Measurements from ENCODE around the gene PPP6C.
A peak's percentile ranks its signal among the peaks of the same experiment; 100 is the strongest.
"Not testable (repeated sequence)": the region's sequence is repeated elsewhere in the genome, so short reads cannot be mapped to it uniquely, and the experiment has no call there.

PPP6C gene

DNA sequence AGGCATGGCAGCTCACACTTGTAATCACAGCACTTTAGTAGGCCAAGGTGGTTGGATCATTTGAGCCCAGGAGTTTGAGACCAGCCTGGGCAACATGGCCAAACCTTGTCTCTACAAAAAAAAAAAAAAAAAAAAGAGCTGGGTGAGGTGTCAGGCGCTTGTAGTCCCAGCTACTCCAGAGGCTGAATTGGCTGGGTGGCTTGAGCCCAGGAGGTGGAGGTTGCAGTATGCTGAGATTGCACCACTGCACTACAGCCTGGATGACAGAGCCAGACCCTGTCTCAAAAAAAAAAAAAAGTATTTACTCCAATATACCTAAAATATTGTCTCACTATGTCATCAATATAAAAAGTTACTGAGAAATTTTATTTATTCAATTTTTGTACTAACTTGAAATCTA, 49.0 kb downstream of the PPP6C start:
- no peaks in the 10 kb centered on the region for H3K9me3 ChIP-seq (ENCODE audit: control insufficient read depth, low read length)
- no peaks in the 10 kb centered on the region for H3K4me1 ChIP-seq (ENCODE audit: control insufficient read depth, insufficient read depth, low read length, poor library complexity, severe bottlenecking)
- H3K27ac ChIP-seq (ENCODE audit: low read depth, low read length, severe bottlenecking): no peak overlapping the region
- 100% methylated on average over 1 of the region's 1 CpG; no CpG with 5 or more reads in 1 of the 2 experiments for WGBS, 2 experiments (ENCODE audit: insufficient coverage in 2 of 2)
- peaks cover 16% of the 10 kb centered on the region for H3K36me3 ChIP-seq (ENCODE audit: control insufficient read depth, insufficient read depth, low read length)
- H3K4me3 ChIP-seq (ENCODE audit: extremely low read depth, insufficient read depth, low read length, poor library complexity, severe bottlenecking): no peak overlapping the region

DNA sequence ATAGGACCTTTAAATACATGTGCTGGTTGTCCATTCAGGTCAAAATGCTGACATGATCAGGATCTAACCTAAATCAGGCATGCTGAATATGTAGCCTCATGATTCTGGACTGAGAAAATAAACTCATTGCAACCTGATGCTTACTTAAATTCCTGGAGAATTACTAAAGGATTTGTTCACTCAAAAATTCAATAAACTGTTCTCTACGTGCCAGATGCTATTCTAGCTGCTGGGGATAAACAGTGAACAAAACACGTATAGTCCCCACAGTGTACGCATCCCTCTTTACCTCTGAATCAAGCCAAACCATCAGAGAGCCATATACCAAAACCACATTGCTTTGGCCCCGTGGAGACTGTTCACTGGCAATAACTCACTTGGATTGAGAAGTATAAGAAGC, 52.4 kb downstream of the PPP6C start:
- Histone ChIP-seq H3K27ac (ENCODE audit: low read depth, low read length, severe bottlenecking) (no peak overlapping the region), H3K4me3 (ENCODE audit: extremely low read depth, insufficient read depth, low read length, poor library complexity, severe bottlenecking) (no peak overlapping the region), H3K36me3 (ENCODE audit: control insufficient read depth, insufficient read depth, low read length) (peaks cover 16% of the 10 kb centered on the region), H3K9me3 (ENCODE audit: control insufficient read depth, low read length) (no peaks in the 10 kb centered on the region), H3K4me1 (ENCODE audit: control insufficient read depth, insufficient read depth, low read length, poor library complexity, severe bottlenecking) (no peaks in the 10 kb centered on the region)
- 89 to 97% methylated on average over 3 of the region's 4 CpGs for WGBS, 2 experiments (ENCODE audit: insufficient coverage in 2 of 2)

DNA sequence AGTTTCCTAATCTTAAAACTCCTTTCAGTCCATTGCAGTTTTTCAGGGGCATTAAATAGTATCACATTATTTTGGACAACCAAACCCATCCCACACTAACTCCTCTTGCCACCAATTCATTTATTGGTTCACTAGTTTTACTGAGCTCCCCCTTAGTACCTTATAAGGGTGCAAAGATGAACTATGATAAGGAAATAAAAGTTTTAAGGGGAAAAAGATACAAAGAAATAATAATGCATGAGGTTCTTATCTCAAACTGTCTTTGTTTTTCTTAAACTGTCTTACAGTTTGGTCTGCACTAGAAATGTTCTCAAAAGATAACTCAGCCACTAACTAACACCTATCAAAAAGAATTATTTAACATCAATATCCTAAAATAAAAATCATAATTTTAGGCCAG, 54.6 kb downstream of the PPP6C start:
- H3K27ac ChIP-seq (ENCODE audit: low read depth, low read length, severe bottlenecking): no peak overlapping the region
- no peak overlapping the region for H3K4me3 ChIP-seq (ENCODE audit: extremely low read depth, insufficient read depth, low read length, poor library complexity, severe bottlenecking)
- H3K36me3 ChIP-seq (ENCODE audit: control insufficient read depth, insufficient read depth, low read length): peaks cover 12% of the 10 kb centered on the region
- no peaks in the 10 kb centered on the region for H3K9me3 ChIP-seq (ENCODE audit: control insufficient read depth, low read length)
- no peaks in the 10 kb centered on the region for H3K4me1 ChIP-seq (ENCODE audit: control insufficient read depth, insufficient read depth, low read length, poor library complexity, severe bottlenecking)

DNA sequence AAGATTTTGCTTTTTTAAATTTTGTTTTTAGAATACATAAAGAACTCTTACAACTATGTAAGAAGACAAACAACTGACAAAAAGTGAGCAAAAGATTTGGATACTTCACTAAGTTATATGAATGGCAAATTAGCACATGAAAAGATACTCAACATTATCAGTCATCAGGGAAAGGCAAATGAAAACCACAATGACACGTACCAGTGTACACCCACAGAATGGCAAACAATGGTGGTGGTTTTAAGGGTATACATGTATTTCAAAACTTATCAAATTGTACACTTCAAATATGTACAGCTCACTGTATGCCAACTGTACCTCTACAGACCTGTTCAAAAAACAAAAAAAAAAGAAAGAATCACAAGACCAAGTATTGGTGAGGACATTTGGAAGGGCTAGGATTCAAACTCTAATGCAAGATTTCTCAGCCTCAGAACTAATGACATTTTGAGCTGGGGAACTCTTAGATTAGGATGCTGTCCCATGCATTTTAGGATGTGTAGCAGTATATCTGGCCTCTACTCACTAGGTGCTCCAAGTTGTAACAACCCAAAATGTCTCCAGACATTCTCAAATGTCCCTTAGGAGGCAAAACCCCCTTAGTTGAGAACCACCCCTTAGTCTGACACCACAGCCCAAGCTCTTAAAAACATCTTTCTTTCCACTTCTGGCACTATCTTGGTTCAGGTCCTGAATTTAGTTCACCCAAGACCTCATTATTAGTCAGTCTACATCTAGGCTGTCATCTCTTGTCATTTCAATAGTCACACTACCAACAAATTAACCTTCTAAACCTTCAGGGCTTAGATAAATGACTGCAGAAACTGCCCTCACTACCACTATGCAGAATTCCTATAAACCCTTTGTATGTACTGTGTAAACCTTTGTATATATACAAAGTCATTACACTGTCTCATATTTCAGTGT, 55.9 kb downstream of the PPP6C start:
- H3K27ac ChIP-seq (ENCODE audit: low read depth, low read length, severe bottlenecking): no peak overlapping the region
- H3K9me3 ChIP-seq (ENCODE audit: control insufficient read depth, low read length): no peaks in the 10 kb centered on the region
- no peaks in the 10 kb centered on the region for H3K4me1 ChIP-seq (ENCODE audit: control insufficient read depth, insufficient read depth, low read length, poor library complexity, severe bottlenecking)
- no peak overlapping the region for H3K4me3 ChIP-seq (ENCODE audit: extremely low read depth, insufficient read depth, low read length, poor library complexity, severe bottlenecking)
- no peaks in the 10 kb centered on the region for H3K36me3 ChIP-seq (ENCODE audit: control insufficient read depth, insufficient read depth, low read length)
- no CpG with 5 or more reads among the region's 1 CpG for WGBS, 2 experiments (ENCODE audit: insufficient coverage in 2 of 2)

DNA sequence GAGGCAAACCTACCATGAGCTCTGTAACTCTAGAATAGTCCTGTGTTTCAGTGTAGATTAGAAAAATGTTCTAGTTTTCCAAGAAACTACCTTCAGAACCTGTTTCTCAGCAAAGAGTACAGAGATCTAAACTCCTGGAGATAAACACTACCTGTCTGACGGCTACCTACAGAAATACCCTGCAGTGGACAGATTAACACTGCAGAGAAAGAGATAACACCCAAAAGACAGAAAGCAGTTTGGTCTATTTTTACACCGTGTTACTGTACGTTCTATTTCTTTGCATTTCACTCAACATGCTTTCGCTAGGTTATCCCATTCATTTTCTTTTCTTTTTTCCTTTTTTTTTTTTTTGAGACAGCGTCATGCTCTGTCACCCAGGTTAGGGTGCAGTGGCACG, 57.8 kb downstream of the PPP6C start:
- H3K4me3 ChIP-seq (ENCODE audit: extremely low read depth, insufficient read depth, low read length, poor library complexity, severe bottlenecking): no peak overlapping the region
- no peaks in the 10 kb centered on the region for H3K9me3 ChIP-seq (ENCODE audit: control insufficient read depth, low read length)
- no peaks in the 10 kb centered on the region for H3K4me1 ChIP-seq (ENCODE audit: control insufficient read depth, insufficient read depth, low read length, poor library complexity, severe bottlenecking)
- H3K27ac ChIP-seq (ENCODE audit: low read depth, low read length, severe bottlenecking): no peak overlapping the region
- 93 to 100% methylated on average over 3 to 5 of the region's 6 CpGs for WGBS, 2 experiments (ENCODE audit: insufficient coverage in 2 of 2)
- H3K36me3 ChIP-seq (ENCODE audit: control insufficient read depth, insufficient read depth, low read length): no peaks in the 10 kb centered on the region

DNA sequence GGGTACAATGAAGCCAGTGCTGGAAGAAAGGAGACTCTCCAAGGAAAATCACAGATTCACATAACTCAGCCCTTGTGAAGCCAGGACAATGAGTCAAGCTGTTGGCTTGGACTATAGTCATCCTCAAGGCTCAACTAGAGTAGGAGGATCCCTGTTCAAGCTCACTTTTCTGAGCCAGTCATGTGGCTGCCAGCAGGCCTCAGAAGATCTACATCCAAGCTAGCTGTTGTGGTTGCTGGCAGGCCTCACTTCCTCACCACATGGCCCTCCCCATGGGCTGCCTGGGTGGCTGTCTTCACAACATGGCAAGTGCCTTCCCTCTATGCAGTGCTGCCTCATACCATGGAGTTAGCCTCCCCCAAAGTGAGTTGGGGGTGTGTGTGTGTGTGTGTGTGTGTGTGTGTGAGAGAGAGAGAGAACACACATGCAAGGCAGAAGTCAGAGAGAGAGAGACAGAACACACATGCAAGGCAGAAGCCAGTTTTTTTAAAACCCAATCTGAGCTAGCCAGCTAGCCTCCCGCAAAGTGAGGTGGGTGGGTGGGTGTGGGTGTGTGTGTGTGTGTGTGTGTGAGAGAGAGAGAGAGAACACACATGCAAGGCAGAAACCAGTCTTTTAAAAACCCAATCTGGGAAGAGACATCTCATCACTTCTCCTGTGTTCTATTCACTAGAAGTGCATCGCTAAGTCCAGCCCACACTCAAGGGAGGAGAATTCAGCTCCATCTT, 63.4 kb downstream of the PPP6C start:
- H3K9me3 ChIP-seq (ENCODE audit: control insufficient read depth, low read length): no peaks in the 10 kb centered on the region
- peak overlapping the region; percentile 57 for H3K27ac ChIP-seq (ENCODE audit: low read depth, low read length, severe bottlenecking)
- no peaks in the 10 kb centered on the region for H3K36me3 ChIP-seq (ENCODE audit: control insufficient read depth, insufficient read depth, low read length)
- 100% methylated on average over 1 of the region's 2 CpGs; no CpG with 5 or more reads in 1 of the 2 experiments for WGBS, 2 experiments (ENCODE audit: insufficient coverage in 2 of 2)
- H3K4me1 ChIP-seq (ENCODE audit: control insufficient read depth, insufficient read depth, low read length, poor library complexity, severe bottlenecking): peaks cover 8% of the 10 kb centered on the region
- H3K4me3 ChIP-seq (ENCODE audit: extremely low read depth, insufficient read depth, low read length, poor library complexity, severe bottlenecking): no peak overlapping the region

DNA sequence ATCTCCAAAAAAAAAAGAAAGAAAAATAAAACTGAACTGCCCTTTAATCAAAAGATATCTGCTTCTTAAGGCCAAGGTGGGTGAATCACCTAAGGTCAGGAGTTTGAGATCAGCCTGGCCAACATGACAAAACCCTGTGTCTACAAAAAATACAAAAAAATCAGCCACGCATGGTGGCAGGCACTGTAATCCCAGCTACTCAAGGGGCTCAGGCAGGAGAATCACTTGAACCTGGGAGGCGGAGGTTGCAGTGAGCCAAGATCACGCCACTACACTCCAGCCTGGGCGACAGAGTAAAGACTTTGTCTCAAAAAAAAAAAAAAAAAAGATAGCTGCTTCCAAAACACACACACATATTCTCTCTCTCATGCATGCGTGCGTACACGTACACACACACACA, 64.1 kb downstream of the PPP6C start:
- H3K4me3 ChIP-seq (ENCODE audit: extremely low read depth, insufficient read depth, low read length, poor library complexity, severe bottlenecking): no peak overlapping the region
- H3K36me3 ChIP-seq (ENCODE audit: control insufficient read depth, insufficient read depth, low read length): no peaks in the 10 kb centered on the region
- WGBS, 2 experiments (ENCODE audit: insufficient coverage in 2 of 2): 98 to 100% methylated on average over 6 to 7 of the region's 7 CpGs
- H3K4me1 ChIP-seq (ENCODE audit: control insufficient read depth, insufficient read depth, low read length, poor library complexity, severe bottlenecking): peaks cover 8% of the 10 kb centered on the region
- no peaks in the 10 kb centered on the region for H3K9me3 ChIP-seq (ENCODE audit: control insufficient read depth, low read length)
- peak overlapping the region; percentile 57 for H3K27ac ChIP-seq (ENCODE audit: low read depth, low read length, severe bottlenecking)

DNA sequence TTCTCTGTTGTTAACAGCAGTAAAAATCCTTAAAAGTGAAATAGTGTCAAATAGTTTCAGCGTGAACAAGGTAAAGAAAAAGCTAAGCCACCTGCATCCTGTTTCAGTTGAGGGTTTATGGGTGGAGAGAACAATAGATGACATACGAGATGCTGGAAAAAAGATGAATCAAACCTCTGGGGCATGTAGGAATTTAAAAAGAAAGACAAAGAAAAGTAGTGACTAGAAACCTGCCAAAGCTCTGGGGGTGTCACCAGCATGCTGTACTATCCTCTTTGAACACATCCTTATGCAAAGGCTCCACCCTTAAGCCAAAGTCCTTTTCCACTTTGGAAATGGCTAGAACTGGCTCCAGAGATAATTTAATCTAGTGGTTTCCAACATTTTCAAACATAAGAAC, 68.5 kb downstream of the PPP6C start:
- WGBS, 2 experiments (ENCODE audit: insufficient coverage in 2 of 2): 88 to 94% methylated on average over 2 of the region's 2 CpGs

DNA sequence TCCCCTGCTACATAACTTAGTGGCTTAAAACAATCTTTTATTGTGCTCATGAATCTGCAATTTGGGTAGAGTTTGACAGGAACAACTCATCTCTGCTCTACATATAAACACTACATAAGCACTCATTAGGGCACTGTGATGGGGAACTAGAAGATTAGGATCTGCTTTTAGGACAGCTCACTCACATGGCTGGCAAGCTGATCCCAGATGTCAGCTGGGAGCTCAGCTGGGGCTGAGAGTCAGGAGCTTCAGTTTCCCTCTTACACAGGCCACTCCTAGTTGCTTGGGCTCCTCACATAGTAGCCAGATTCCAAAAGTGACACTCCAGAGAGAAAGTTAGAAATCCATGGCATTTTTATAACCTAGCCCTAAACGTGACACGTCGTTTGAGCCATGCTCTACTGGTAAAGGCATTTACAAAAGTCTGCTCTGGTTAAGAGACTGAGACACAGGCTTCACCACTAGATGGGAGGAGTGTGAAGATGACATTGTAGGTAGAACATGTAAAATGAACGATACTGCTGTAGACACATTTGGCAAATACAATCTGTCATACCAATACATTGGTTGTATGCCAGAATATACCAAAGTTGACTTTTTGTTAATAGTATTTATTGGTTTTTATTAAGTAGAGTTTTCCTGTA, 69.8 kb downstream of the PPP6C start:
- no peak overlapping the region for H3K4me3 ChIP-seq (ENCODE audit: extremely low read depth, insufficient read depth, low read length, poor library complexity, severe bottlenecking)
- no peaks in the 10 kb centered on the region for H3K4me1 ChIP-seq (ENCODE audit: control insufficient read depth, insufficient read depth, low read length, poor library complexity, severe bottlenecking)
- H3K9me3 ChIP-seq (ENCODE audit: control insufficient read depth, low read length): no peaks in the 10 kb centered on the region
- H3K36me3 ChIP-seq (ENCODE audit: control insufficient read depth, insufficient read depth, low read length): no peaks in the 10 kb centered on the region
- peak overlapping the region; percentile 16 for H3K27ac ChIP-seq (ENCODE audit: low read depth, low read length, severe bottlenecking)
- 93 to 97% methylated on average over 3 of the region's 4 CpGs for WGBS, 2 experiments (ENCODE audit: insufficient coverage in 2 of 2)

More for the DNA sequence above, 68.5 kb downstream of the PPP6C start:
- H3K36me3 ChIP-seq (ENCODE audit: control insufficient read depth, insufficient read depth, low read length): no peaks in the 10 kb centered on the region
- H3K9me3 ChIP-seq (ENCODE audit: control insufficient read depth, low read length): no peaks in the 10 kb centered on the region
- H3K4me1 ChIP-seq (ENCODE audit: control insufficient read depth, insufficient read depth, low read length, poor library complexity, severe bottlenecking): peaks cover 4% of the 10 kb centered on the region
- H3K27ac ChIP-seq (ENCODE audit: low read depth, low read length, severe bottlenecking): no peak overlapping the region
- no peak overlapping the region for H3K4me3 ChIP-seq (ENCODE audit: extremely low read depth, insufficient read depth, low read length, poor library complexity, severe bottlenecking)

DNA sequence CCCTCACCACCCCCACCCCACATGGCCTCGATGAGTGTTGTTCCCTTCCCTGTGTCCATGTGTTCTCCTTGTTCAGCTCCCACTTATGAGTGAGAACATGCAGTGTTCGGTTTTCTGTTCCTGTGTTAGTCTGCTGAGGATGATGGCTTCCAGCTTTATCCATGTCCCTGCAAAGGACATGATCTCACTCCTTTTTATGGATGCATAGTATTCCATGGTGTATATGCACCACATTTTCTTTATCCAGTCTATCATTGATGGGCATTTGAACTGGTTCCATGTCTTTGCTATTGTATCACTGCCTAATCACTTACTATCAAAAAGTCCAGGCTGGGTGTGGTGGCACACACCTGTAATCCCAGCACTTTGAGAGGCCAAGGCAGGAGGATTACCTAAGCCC, 70.9 kb downstream of the PPP6C start:
- not testable (repeated sequence) for H3K9me3 ChIP-seq (ENCODE audit: control insufficient read depth, low read length); H3K4me3 ChIP-seq (ENCODE audit: extremely low read depth, insufficient read depth, low read length, poor library complexity, severe bottlenecking); H3K4me1 ChIP-seq (ENCODE audit: control insufficient read depth, insufficient read depth, low read length, poor library complexity, severe bottlenecking); H3K36me3 ChIP-seq (ENCODE audit: control insufficient read depth, insufficient read depth, low read length); H3K27ac ChIP-seq (ENCODE audit: low read depth, low read length, severe bottlenecking)
- 80 to 83% methylated on average over 1 of the region's 2 CpGs for WGBS, 2 experiments (ENCODE audit: insufficient coverage in 2 of 2)
